ENCODE data around the gene STARD3. TPM values are rescaled to one million over a fixed set of nuclear protein-coding genes. Genes with fewer than 3 reads are reported as not detected.
A peak's percentile ranks its signal among the peaks of the same experiment; 100 is the strongest.

Gene STARD3
- polyA plus RNA-seq, 2 of the 4 experiments (the other 2 are of a cell fraction), result 54.6 to 56.0 TPM

- H3K4me1 ChIP-seq, result peaks cover 20% of the 10 kb centered on the region
- DNase-seq (ENCODE audit: low read depth in 1 of 2, low spot score in 1 of 2), result peak; percentile 56 to 66
- H3K9me3 ChIP-seq, result no peaks in the 10 kb centered on the region
- H3K4me3 ChIP-seq, result peak overlapping the region; percentile 12; the same call in 1 of the 3 replicates
- 0 out of 6 replicates have a peak overlapping the region, but pooled peaks of 1 of the 2 experiments have one; percentile 5 for H3K27ac ChIP-seq
- no peak for FAIRE-seq
- ChIA-PET CTCF (interaction anchor here (0.7 to 58.8 kb wide), 53 partner anchors 5 to 536 kb away, joined by 3 to 1581 read pairs (median 8); partner anchors contain the start of genes ERBB2, GRB7, MIEN1 and NEUROD2), POLR2A (no interaction called here)
- WGBS (ENCODE audit: missing lambda C conversion rate), result 36% methylated on average over 16 of the region's 16 CpGs
- H3K4me2 ChIP-seq, result peak overlapping the region; percentile 77
- TF ChIP-seq RFX5 (IDR thresholded peaks at IDR 0.05), result no peak
- TF ChIP-seq MAZ (IDR thresholded peaks at IDR 0.05; ENCODE audit: borderline replicate concordance, low read depth, low read length), result no peak
- peak; percentile 47; the same call in 1 of the 2 replicates for TF ChIP-seq REST (IDR thresholded peaks at IDR 0.05)
- TF ChIP-seq FOSL2 (IDR thresholded peaks at IDR 0.05), result no peak
- peak; percentile 56 for TF ChIP-seq FOSL2 (CRISPR knock-in tag; IDR thresholded peaks at IDR 0.05)
- peak; percentile 33 to 43 for ATAC-seq
These were observed 14.5 kb upstream of the STARD3 start for GRCh38 chr17:39622380-39623006.

GRCh38 chr17:39623356-39623950, 13.5 kb upstream of the STARD3 start:
- H3K9me3 ChIP-seq, result no peaks in the 10 kb centered on the region
- ATAC-seq (peak; percentile 63 to 78), FAIRE-seq (peak; percentile 54), DNase-seq (ENCODE audit: low read depth in 1 of 2, low spot score in 1 of 2) (peak; percentile 76 to 91)
- no peak overlapping the region for H3K4me3 ChIP-seq
- WGBS (ENCODE audit: missing lambda C conversion rate), result 11% methylated on average over 16 of the region's 16 CpGs
- TF ChIP-seq JUN (IDR thresholded peaks at IDR 0.05), result no peak
- peak; percentile 75; the same call in 1 of the 2 replicates for TF ChIP-seq TFCP2L1 (CRISPR knock-in tag; IDR thresholded peaks at IDR 0.05)
- TF ChIP-seq ATOH8 (CRISPR knock-in tag; IDR thresholded peaks at IDR 0.05; ENCODE audit: low read depth), result no peak
- peak; percentile 79 for TF ChIP-seq SMC3 (IDR thresholded peaks at IDR 0.05)
- no peak for TF ChIP-seq RARB (CRISPR knock-in tag; IDR thresholded peaks at IDR 0.05)
- TF ChIP-seq NFE2L2 (conservative IDR thresholded peaks at IDR 0.05; ENCODE audit: low read length), result no peak
- TF ChIP-seq ZFP36 (IDR thresholded peaks at IDR 0.05; ENCODE audit: borderline replicate concordance, partially characterized antibody), result no peak
- 0 out of 2 replicates have a peak, but pooled peaks have one; percentile 45 for TF ChIP-seq MAZ (IDR thresholded peaks at IDR 0.05; ENCODE audit: borderline replicate concordance, low read depth, low read length)
- no peak for TF ChIP-seq HEYL (CRISPR knock-in tag; IDR thresholded peaks at IDR 0.05)
- TF ChIP-seq CTCF (IDR thresholded peaks at IDR 0.05), result peak; percentile 90
- no peak for TF ChIP-seq MAX (IDR thresholded peaks at IDR 0.05)
- no peak for TF ChIP-seq SREBF2 (IDR thresholded peaks at IDR 0.05)
- no peak for TF ChIP-seq BHLHE40 (IDR thresholded peaks at IDR 0.05; ENCODE audit: low read depth, low read length)
- peak; percentile 89 to 91 for TF ChIP-seq RAD21 (conservative IDR thresholded peaks at IDR 0.05 in 1 of 2, IDR thresholded peaks at IDR 0.05 in 1 of 2)
- no peak for TF ChIP-seq FOXS1 (CRISPR knock-in tag; IDR thresholded peaks at IDR 0.05)
- H3K4me1 ChIP-seq, result peaks cover 20% of the 10 kb centered on the region
- no peak overlapping the region for H3K27ac ChIP-seq
- CTCF ChIA-PET, result interaction anchor here (0.6 to 58.8 kb wide), 48 partner anchors 6 to 416 kb away, joined by 3 to 1581 read pairs (median 5); partner anchors contain the start of genes CDK12, ERBB2, GRB7 and MIEN1
- H3K4me2 ChIP-seq, result peak overlapping the region; percentile 44
- POLR2A ChIA-PET, result interaction anchor here (0.8 to 1.3 kb wide), 5 partner anchors 9 to 357 kb away, joined by 3 to 6 read pairs (median 6); partner anchors contain the start of genes MIEN1, PGAP3 and PSMD3
